OCI-LY1 (cell line): ENCODE measurements around the gene PID1.

Experiments
- H2AFZ ChIP-seq: fragments of 200-600 bp; sonication (generic), shearing (Covaris generic); 2 replicates; pipeline ENCODE4 v1.6.0; 2014; ENCODE audit warnings: antibody characterized with exemption, mild to moderate bottlenecking, low read length
- H3F3A ChIP-seq: fragments of 200-600 bp; sonication (generic), shearing (Covaris generic); 2 replicates; pipeline ENCODE4 v1.6.0; 2014; ENCODE audit warnings: mild to moderate bottlenecking, antibody characterized with exemption, low read length, moderate library complexity; ENCODE audit not compliant: insufficient read depth
- H3K27ac ChIP-seq: fragments of 200-600 bp; sonication (generic); 2 replicates; pipeline ENCODE4 v1.5.1; 2014; ENCODE audit warnings: low read length, mixed run types, mild to moderate bottlenecking, low read depth; ENCODE audit not compliant: poor library complexity, severe bottlenecking
- H3K27me3 ChIP-seq: fragments of 200-600 bp; sonication (generic); 2 replicates; pipeline ENCODE4 v1.6.0; 2014; ENCODE audit warnings: antibody characterized with exemption, mild to moderate bottlenecking, low read length, moderate library complexity; ENCODE audit not compliant: insufficient read depth
- H3K36me3 ChIP-seq: fragments of 200-600 bp; sonication (generic); 2 replicates; pipeline ENCODE4 v1.6.1; 2014; ENCODE audit warnings: mild to moderate bottlenecking, antibody characterized with exemption, low read length, moderate library complexity, mixed read lengths; ENCODE audit not compliant: insufficient read depth
- H3K4me1 ChIP-seq: fragments of 200-600 bp; sonication (generic); 2 replicates; pipeline ENCODE4 v1.5.1; 2014; ENCODE audit warnings: mild to moderate bottlenecking, low read length, moderate library complexity; ENCODE audit not compliant: insufficient read depth, severe bottlenecking
- H3K4me2 ChIP-seq: fragments of 200-600 bp; sonication (generic), shearing (Covaris generic); 2 replicates; pipeline ENCODE4 v1.6.1; 2014; ENCODE audit warnings: low read length
- H3K4me3 ChIP-seq: fragments of 200-600 bp; sonication (generic); 2 replicates; pipeline ENCODE4 v1.5.1; 2014; ENCODE audit warnings: low read length, low read depth, mild to moderate bottlenecking, mixed read lengths; ENCODE audit not compliant: poor library complexity, severe bottlenecking
- H3K79me2 ChIP-seq: fragments of 200-600 bp; shearing (Covaris generic); 2 replicates; pipeline ENCODE4 v1.6.1; 2016; ENCODE audit warnings: mixed run types, low read length, mixed read lengths; ENCODE audit not compliant: insufficient read depth
- H3K9ac ChIP-seq: fragments of 200-600 bp; sonication (generic), shearing (Covaris generic); 2 replicates; pipeline ENCODE4 v1.6.1; 2014; ENCODE audit warnings: mild to moderate bottlenecking, low read length, mixed read lengths
- H3K9me2 ChIP-seq: fragments of 200-600 bp; sonication (generic), shearing (Covaris generic); 2 replicates; pipeline ENCODE4 v1.6.1; 2014; ENCODE audit warnings: low read depth, mild to moderate bottlenecking, low read length, mixed read lengths
- H3K9me3 ChIP-seq: fragments of 200-600 bp; shearing (Covaris generic); 2 replicates; pipeline ENCODE4 v1.6.1; 2014; ENCODE audit warnings: low read length, mixed read lengths
- H4K20me1 ChIP-seq: fragments of 200-600 bp; sonication (generic), shearing (Covaris generic); 2 replicates; pipeline ENCODE4 v1.6.0; 2016; ENCODE audit warnings: mild to moderate bottlenecking, low read length; ENCODE audit not compliant: insufficient read depth
- CTCF ChIP-seq: fragments of 200-600 bp; sonication (generic), shearing (Covaris generic); IDR thresholded peaks from 2 replicates; pipeline ENCODE4 v1.5.1; 2017; ENCODE audit warnings: mild to moderate bottlenecking, antibody characterized with exemption, low read length, moderate library complexity, mixed read lengths
- EZH2 ChIP-seq: fragments of 200-600 bp; sonication (generic), shearing (Covaris generic); IDR thresholded peaks from 2 replicates; pipeline ENCODE4 v1.8.0; 2017; ENCODE audit warnings: borderline replicate concordance, mixed run types, mild to moderate bottlenecking, antibody characterized with exemption, low read length, moderate library complexity, mixed read lengths

Gene PID1

GRCh38 chr2:228988786-228989185 is 282.3 kb downstream of the PID1 start:
- Histone ChIP-seq H3K27ac (no peak overlapping the region), H3K36me3 (no peaks in the 10 kb centered on the region), H3K4me1 (no peaks in the 10 kb centered on the region), H3K9me3 (no peaks in the 10 kb centered on the region), H3K4me2 (no peak overlapping the region), H3K9ac (no peak overlapping the region), H4K20me1 (no peaks in the 10 kb centered on the region), H3K9me2 (no peaks in the 10 kb centered on the region), H2AFZ (no peak overlapping the region), H3K79me2 (no peaks in the 10 kb centered on the region), H3K27me3 (no peaks in the 10 kb centered on the region), H3F3A (no peaks in the 10 kb centered on the region), H3K4me3 (no peak overlapping the region)
- TF ChIP-seq EZH2 (no peak), CTCF (no peak)

GRCh38 chr2:228987441-228988155 is 283.5 kb downstream of the PID1 start:
- H3K9me3 ChIP-seq = no peaks in the 10 kb centered on the region
- H3F3A ChIP-seq = no peaks in the 10 kb centered on the region
- H3K9me2 ChIP-seq = no peaks in the 10 kb centered on the region
- no peak overlapping the region for H3K4me2 ChIP-seq
- H4K20me1 ChIP-seq = no peaks in the 10 kb centered on the region
- H3K4me3 ChIP-seq = no peak overlapping the region
- H3K9ac ChIP-seq = no peak overlapping the region
- TF ChIP-seq EZH2 (no peak), CTCF (no peak)
- no peaks in the 10 kb centered on the region for H3K79me2 ChIP-seq
- no peaks in the 10 kb centered on the region for H3K27me3 ChIP-seq
- no peak overlapping the region for H3K27ac ChIP-seq
- no peaks in the 10 kb centered on the region for H3K4me1 ChIP-seq
- no peaks in the 10 kb centered on the region for H3K36me3 ChIP-seq
- H2AFZ ChIP-seq = no peak overlapping the region

- no peaks in the 10 kb centered on the region for H4K20me1 ChIP-seq
- no peak overlapping the region for H3K4me2 ChIP-seq
- TF ChIP-seq CTCF = no peak
- TF ChIP-seq EZH2 = no peak
- H2AFZ ChIP-seq = no peak overlapping the region
- H3F3A ChIP-seq = no peaks in the 10 kb centered on the region
- no peak overlapping the region for H3K9ac ChIP-seq
- no peak overlapping the region for H3K27ac ChIP-seq
- H3K9me3 ChIP-seq = no peaks in the 10 kb centered on the region
- no peaks in the 10 kb centered on the region for H3K36me3 ChIP-seq
- H3K79me2 ChIP-seq = no peaks in the 10 kb centered on the region
- H3K4me1 ChIP-seq = no peaks in the 10 kb centered on the region
- H3K9me2 ChIP-seq = no peaks in the 10 kb centered on the region
- no peaks in the 10 kb centered on the region for H3K27me3 ChIP-seq
- H3K4me3 ChIP-seq = no peak overlapping the region
These were observed 284.1 kb downstream of the PID1 start for GRCh38 chr2:228986961-228987360.
